Kidney (tissue), 14 donors: Measurements from ENCODE around the gene MPO. TPM values are rescaled to one million over a fixed set of nuclear protein-coding genes. Genes with fewer than 3 reads are reported as not detected.

Experiments used
- DNase-seq, 5 donors: peaks; one replicate each; pipeline ENCODE4 v3.0.0-alpha.2; 2013 to 2020
- FAIRE-seq: peaks from 2 replicates; lab custom pipeline; 2012; peaks lifted over from hg19 to GRCh38; lab: Jason Lieb, UNC
- H3K27ac ChIP-seq, 2 donors: one replicate each; pipeline ENCODE4 v1.7.0; 2013; ENCODE audit warnings: low read depth in 2 of 2, low read length in 2 of 2, inconsistent platforms in 1 of 2
- H3K27me3 ChIP-seq: one replicate; pipeline ENCODE4 v1.7.1; 2013; ENCODE audit warnings: low read length, inconsistent platforms; ENCODE audit not compliant: control insufficient read depth, insufficient read depth
- H3K36me3 ChIP-seq, 3 donors: one replicate each; pipeline versions ENCODE4 v1.7.0 to v1.7.1; 2013; ENCODE audit warnings: low read length in 3 of 3, control low read depth in 1 of 3, inconsistent platforms in 1 of 3; ENCODE audit not compliant: insufficient read depth in 3 of 3, control insufficient read depth in 2 of 3
- H3K4me1 ChIP-seq, 3 donors: one replicate each; pipeline versions ENCODE4 v1.7.0 to v1.7.1; 2013; ENCODE audit warnings: low read length in 3 of 3, inconsistent platforms in 1 of 3, low read depth in 1 of 3; ENCODE audit not compliant: control insufficient read depth in 2 of 3, insufficient read depth in 2 of 3
- H3K4me3 ChIP-seq, 3 donors: one replicate each; pipeline versions ENCODE4 v1.7.0 to v1.8.1; 2013; ENCODE audit warnings: low read length in 3 of 3, control low read depth in 1 of 3, inconsistent platforms in 1 of 3
- H3K9ac ChIP-seq, 3 donors: one replicate each; pipeline versions ENCODE4 v1.7.0 to v1.7.1; 2013; ENCODE audit warnings: low read length in 3 of 3, control low read depth in 1 of 3, inconsistent platforms in 1 of 3
- H3K9me3 ChIP-seq, 3 donors: one replicate each; pipeline versions ENCODE4 v1.7.0 to v1.7.1; 2013; ENCODE audit warnings: low read length in 3 of 3, control low read depth in 1 of 3, inconsistent platforms in 1 of 3; ENCODE audit not compliant: control insufficient read depth in 2 of 3, insufficient read depth in 1 of 3
- intact Hi-C: fragments of 100-400 bp; cut with DNase I; formaldehyde crosslinking; loops from one replicate; pipeline ENCODE4 v1.11.1; 2022
- polyA plus RNA-seq: library from polyadenylated mRNA; stranded (reverse); fragments of 350-450 nt; fragmentation: Illumina TruSeq; extraction: RNeasy Lipid Tissue Mini Kit (QIAGEN cat#74804); gene quantifications from one replicate; pipeline ENCODE4 v1.2.3, GENCODE V29; 2014; ENCODE audit warnings: low read depth, low replicate concordance; ENCODE audit not compliant: insufficient read depth
- total RNA-seq: library from RNA; stranded (reverse); fragmentation: NEBNext Ultra II Directional; extraction: Animal tissue kit (Norgen Biotek cat#: 25700); gene quantifications from one replicate; pipeline ENCODE4 v1.2.1, GENCODE V29; 2021
- TF ChIP-seq, protein P1 (sequence below): IDR thresholded peaks from 3 replicates; pipeline ENCODE4 v1.5.1; 2012; ENCODE audit warnings: mild to moderate bottlenecking, moderate library complexity, borderline replicate concordance; ENCODE audit not compliant: insufficient read depth; ENCODE audit errors: extremely low read depth
- donor health status: control.
- donor health status: control.
- donor health status: control.
- donor health status: control.
- donor health status: control.
- donor health status: DM: yes; HTN: yes; CAD: no.
- donor health status: Normal renal cell carcinoma (clear cell type).

MPO gene
- total and polyA plus RNA-seq, 2 donors from 2014 or later = 0.47 TPM; not detected in 1

DNA sequence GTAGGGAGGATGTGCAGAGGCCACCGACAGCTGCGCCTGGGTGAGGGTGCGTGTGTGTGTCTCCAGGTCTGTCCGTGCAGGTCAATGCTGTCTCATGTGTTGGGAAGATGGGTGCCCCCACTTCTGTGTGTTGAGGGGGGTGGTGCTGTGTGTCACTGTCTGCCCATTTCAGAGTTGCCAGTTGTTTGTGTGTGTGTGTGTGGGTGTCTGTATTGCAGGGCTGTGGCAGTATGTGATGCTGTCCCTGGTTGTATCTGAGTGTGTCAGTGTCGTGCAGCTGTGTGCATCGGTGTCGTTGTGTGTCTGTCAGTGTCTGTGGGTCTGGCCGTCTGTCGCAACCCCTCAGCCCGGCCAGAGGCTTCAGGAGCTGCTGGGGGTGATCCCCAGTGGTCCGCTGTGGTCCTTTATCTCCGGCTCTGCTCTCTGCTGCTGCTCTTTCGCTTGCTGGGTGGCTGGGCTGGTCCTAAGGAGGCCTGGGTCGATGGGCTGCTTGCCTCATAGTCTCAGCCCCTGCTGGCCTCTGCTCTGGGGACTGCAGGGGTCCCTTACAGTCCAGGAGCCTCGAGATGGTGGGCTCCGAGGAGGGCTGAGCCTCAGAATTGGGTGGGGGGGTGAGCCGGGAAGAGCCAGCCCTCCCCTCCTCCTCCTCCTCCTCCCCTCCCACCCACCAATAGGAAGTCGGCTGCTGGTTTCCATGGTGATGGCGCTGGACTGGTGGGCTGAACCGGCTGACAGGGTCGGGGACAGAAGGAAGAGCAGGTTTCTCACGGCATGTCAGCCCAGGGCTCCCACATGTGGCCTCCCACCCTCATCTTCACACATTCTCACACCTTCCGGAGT lies 47.7 kb upstream of the MPO start, which contains the start of gene TSPOAP1:
Gene TSPOAP1 (minus strand): TSS at position 601 of the 840 bp plus-strand sequence. CDS start 875 bp downstream, outside the sequence.
- Histone ChIP-seq H3K9me3 (no peaks in the 10 kb centered on the region), H3K4me3 (peak within 1 kb of the TSS in 1 of 3 donors; percentile 20), H3K4me1 (peaks cover 0 to 9% (median 0%) of the 10 kb centered on the region in 3 donors), H3K27ac (no peak within 1 kb of the TSS), H3K27me3 (no peaks in the 10 kb centered on the region), H3K9ac (no peak within 1 kb of the TSS), H3K36me3 (no peaks in the 10 kb centered on the region)
- TF ChIP-seq, protein P1, sequence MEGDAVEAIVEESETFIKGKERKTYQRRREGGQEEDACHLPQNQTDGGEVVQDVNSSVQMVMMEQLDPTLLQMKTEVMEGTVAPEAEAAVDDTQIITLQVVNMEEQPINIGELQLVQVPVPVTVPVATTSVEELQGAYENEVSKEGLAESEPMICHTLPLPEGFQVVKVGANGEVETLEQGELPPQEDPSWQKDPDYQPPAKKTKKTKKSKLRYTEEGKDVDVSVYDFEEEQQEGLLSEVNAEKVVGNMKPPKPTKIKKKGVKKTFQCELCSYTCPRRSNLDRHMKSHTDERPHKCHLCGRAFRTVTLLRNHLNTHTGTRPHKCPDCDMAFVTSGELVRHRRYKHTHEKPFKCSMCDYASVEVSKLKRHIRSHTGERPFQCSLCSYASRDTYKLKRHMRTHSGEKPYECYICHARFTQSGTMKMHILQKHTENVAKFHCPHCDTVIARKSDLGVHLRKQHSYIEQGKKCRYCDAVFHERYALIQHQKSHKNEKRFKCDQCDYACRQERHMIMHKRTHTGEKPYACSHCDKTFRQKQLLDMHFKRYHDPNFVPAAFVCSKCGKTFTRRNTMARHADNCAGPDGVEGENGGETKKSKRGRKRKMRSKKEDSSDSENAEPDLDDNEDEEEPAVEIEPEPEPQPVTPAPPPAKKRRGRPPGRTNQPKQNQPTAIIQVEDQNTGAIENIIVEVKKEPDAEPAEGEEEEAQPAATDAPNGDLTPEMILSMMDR = no peak
- FAIRE-seq (no peak), DNase-seq (peak; percentile 76 to 88 (median 82))
- intact Hi-C loops = no loop called here

DNA sequence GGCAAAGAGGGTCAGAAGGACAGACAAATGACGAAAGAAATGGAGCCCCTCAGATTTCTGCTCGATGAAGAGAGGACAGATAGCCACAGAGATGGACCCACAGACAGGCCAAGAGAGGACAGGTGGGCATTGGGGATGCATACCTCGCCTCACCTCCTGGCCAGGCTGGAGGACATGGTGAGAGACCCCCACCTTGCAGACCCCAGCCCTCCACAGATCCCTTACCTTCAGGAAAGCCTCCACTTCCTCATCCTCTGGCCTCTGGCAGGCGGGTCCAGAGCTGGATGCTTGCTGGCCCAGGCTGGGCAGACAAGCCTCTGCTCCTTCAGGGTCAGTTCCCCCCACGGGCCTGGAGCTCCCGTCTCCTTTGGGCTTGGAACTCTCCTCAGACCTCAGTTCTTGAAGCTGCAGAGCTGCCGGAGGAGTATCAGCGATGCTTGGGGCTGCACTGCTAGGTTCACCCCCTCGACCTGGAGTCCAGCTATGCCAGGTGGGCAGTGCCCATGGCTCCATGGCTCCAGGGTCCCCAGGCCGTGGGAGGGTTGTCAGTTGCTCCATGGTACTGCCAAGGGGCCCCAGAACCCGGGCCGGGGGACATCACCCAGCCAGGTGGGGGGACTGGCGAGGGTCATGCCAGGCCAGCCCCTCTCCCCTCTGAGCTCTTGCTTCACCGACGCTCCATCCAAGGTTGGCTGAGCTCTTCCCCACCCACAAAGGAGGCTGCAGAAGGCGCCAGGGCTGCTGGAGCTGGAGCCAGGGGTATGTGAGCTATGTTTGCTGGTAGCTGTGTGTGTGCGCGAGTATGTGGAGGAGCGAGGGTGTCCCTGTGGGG lies 46.8 kb upstream of the MPO start:
- H3K4me3 ChIP-seq = no peak overlapping the region
- no peak overlapping the region for H3K9ac ChIP-seq
- no peaks in the 10 kb centered on the region for H3K27me3 ChIP-seq
- no peak for FAIRE-seq
- no peaks in the 10 kb centered on the region for H3K36me3 ChIP-seq
- no peaks in the 10 kb centered on the region for H3K9me3 ChIP-seq
- TF ChIP-seq, protein P1 = no peak
- intact Hi-C loops = no loop called here
- no peak overlapping the region for H3K27ac ChIP-seq
- H3K4me1 ChIP-seq = peaks cover 0 to 9% (median 0%) of the 10 kb centered on the region in 3 donors
- peak in 1 of 5 donors; percentile 77 for DNase-seq

DNA sequence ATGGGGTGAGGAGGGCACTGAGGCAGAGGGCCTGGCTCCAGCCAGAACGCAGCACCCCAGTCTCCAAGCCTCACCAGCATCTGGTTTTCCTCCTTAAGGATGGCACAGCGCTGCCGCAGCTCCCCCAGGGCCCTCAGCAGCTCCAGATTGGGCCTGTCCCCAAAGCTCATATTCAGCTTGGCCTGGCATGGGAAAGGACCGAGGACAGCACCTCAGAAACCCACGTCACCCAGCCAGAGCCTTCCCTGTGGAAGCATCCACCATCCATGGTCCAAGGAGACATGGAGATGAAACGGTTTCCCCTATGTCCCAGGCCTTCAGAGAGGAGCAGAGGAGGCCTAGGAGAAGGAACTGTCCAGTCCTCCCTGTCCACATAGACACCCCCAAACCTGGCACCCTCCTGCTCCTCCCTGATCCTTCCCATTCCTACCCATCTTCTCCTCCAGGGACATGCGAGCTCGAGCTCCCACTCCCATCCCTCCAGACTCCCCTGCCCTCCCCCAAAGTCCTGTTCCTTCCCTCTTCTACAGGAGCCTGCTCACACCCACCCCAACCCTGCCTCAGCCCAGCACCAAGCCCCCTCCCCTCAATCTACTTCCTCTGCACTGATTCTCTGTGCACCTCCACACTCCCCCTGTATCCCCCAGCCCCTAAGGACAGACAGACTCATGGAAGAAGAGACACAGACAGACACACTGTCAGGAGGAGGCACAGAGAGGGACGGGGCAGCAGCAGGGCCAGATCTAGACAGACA lies 46.1 kb upstream of the MPO start:
- Histone ChIP-seq H3K9me3 (no peaks in the 10 kb centered on the region), H3K4me3 (no peak overlapping the region), H3K36me3 (peaks cover 0 to 3% (median 2%) of the 10 kb centered on the region in 3 donors), H3K4me1 (peaks cover 0 to 9% (median 0%) of the 10 kb centered on the region in 3 donors), H3K27ac (no peak overlapping the region), H3K9ac (no peak overlapping the region), H3K27me3 (no peaks in the 10 kb centered on the region)
- intact Hi-C loops = no loop called here
- TF ChIP-seq, protein P1 = no peak
- DNase-seq = peak in 1 of 5 donors; percentile 52
- FAIRE-seq = no peak
